NB4 (cell line): ENCODE results near the gene ABCB4.

ENCODE experiments used
- CTCF ChIP-seq: IDR thresholded peaks from one replicate; pipeline ENCODE4 v1.5.1; 2012; ENCODE audit warnings: low read depth, low read length
- MAX ChIP-seq: IDR thresholded peaks from 2 replicates; pipeline ENCODE4 v1.6.1; 2011; ENCODE audit warnings: low read depth, low read length
- MYC ChIP-seq: IDR thresholded peaks from 2 replicates; pipeline ENCODE4 v1.6.1; 2011; ENCODE audit warnings: low read depth, low read length
- POLR2A ChIP-seq: IDR thresholded peaks from 2 replicates; pipeline ENCODE4 v1.6.1; 2011; ENCODE audit warnings: mild to moderate bottlenecking; ENCODE audit not compliant: insufficient read length; ENCODE audit errors: extremely low read depth

GRCh38 chr7:87395442-87396020, 79.9 kb downstream of the ABCB4 start:
- TF ChIP-seq CTCF (no peak), MAX (no peak), POLR2A (no peak), MYC (no peak)
